ENCODE data around the gene CTU1. TPM values are rescaled to one million over a fixed set of nuclear protein-coding genes. Genes with fewer than 3 reads are reported as not detected.

Gene CTU1
- total and polyA plus RNA-seq, 7 donors = 0.60 to 9.0 (median 5.7) TPM

DNA sequence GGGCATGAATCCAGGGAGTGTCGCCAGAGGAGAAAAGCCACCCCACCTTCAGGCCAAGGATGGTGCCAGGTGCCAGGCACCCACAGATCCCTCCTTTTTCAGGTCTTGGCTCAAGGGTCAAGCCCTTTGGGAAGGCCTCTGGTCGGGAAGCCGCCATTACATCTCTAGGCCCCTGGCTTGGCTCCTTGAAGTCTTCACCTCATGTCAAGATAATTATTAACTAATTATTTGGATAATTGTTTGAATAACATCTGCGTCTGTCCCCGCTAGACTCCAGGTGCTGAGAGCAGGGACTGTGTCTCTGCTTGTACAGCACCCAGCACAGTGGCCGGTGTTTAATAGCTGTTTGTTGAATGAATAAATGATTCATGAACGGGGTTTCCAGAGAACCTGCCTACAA lies 44.5 kb downstream of the CTU1 start:
- H3K27me3 ChIP-seq = peaks cover 8 to 47% (median 20%) of the 10 kb centered on the region in 3 donors
- WGBS, 2 donors = 56 to 86% methylated on average over 7 of the region's 7 CpGs
- no peak for DNase-seq
- no peaks in the 10 kb centered on the region for H3K36me3 ChIP-seq
- TF ChIP-seq EP300 (IDR thresholded peaks at IDR 0.05) (no peak), POLR2A (IDR thresholded peaks at IDR 0.05) (no peak), POLR2AphosphoS5 (IDR thresholded peaks at IDR 0.05) (no peak)
- TF ChIP-seq, protein P1, sequence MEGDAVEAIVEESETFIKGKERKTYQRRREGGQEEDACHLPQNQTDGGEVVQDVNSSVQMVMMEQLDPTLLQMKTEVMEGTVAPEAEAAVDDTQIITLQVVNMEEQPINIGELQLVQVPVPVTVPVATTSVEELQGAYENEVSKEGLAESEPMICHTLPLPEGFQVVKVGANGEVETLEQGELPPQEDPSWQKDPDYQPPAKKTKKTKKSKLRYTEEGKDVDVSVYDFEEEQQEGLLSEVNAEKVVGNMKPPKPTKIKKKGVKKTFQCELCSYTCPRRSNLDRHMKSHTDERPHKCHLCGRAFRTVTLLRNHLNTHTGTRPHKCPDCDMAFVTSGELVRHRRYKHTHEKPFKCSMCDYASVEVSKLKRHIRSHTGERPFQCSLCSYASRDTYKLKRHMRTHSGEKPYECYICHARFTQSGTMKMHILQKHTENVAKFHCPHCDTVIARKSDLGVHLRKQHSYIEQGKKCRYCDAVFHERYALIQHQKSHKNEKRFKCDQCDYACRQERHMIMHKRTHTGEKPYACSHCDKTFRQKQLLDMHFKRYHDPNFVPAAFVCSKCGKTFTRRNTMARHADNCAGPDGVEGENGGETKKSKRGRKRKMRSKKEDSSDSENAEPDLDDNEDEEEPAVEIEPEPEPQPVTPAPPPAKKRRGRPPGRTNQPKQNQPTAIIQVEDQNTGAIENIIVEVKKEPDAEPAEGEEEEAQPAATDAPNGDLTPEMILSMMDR (IDR thresholded peaks at IDR 0.05) = no peak
- H3K9me3 ChIP-seq = no peaks in the 10 kb centered on the region
- intact Hi-C loops (cut with DNase I) = no loop called here
- no peak overlapping the region for H3K27ac ChIP-seq
- H3K4me3 ChIP-seq = no peak overlapping the region
- peaks cover 0 to 9% (median 3%) of the 10 kb centered on the region in 4 donors for H3K4me1 ChIP-seq

DNA sequence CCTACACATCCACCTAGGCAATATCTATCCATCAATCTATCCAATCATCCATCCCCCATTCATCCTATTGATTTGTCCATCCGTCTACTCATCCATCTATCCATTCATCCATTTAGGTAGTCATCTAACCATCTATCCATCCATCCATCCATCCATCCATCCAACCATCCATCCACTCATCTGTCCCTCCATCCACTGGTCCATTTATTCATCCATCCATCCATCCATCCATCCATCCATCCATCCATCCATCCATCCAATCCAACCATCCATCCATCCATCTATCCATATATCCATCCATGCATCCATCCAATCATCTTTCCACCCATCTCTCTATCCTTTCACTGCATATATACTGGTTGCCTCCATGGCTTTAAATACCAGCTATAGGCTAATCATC lies 47.2 kb downstream of the CTU1 start:
- peaks cover 0 to 9% (median 3%) of the 10 kb centered on the region in 4 donors for H3K4me1 ChIP-seq
- H3K27ac ChIP-seq = no peak overlapping the region
- no peaks in the 10 kb centered on the region for H3K9me3 ChIP-seq
- no peak overlapping the region for H3K4me3 ChIP-seq
- no peaks in the 10 kb centered on the region for H3K36me3 ChIP-seq
- TF ChIP-seq POLR2A (IDR thresholded peaks at IDR 0.05) = no peak
- TF ChIP-seq POLR2AphosphoS5 (IDR thresholded peaks at IDR 0.05) = no peak
- TF ChIP-seq, protein P1 (IDR thresholded peaks at IDR 0.05) = no peak
- no peak for TF ChIP-seq EP300 (IDR thresholded peaks at IDR 0.05)
- WGBS, 2 donors = 0 to 2% methylated on average over 1 of the region's 1 CpG
- peaks cover 8 to 40% (median 16%) of the 10 kb centered on the region in 3 donors for H3K27me3 ChIP-seq
- intact Hi-C loops (cut with DNase I) = no loop called here
- no peak for DNase-seq

DNA sequence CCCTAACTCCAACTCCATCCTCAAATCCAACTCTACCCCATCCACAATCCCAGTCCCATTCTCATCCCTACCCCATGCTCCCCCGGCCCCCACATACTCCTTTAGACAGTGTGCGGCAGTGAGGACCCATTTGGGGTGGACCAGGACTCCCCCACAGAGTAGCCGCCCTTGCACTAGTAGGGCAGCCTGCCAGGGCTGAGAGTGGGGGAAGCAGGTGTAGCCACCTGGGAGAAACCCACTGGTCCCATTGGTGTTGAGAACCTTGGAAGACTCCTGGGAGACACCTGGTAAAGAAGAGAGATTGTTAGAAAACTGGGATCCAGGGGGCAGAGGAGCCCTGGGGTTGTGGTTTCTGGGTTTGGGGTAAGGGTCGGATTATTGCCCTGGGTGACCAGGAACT lies 47.9 kb downstream of the CTU1 start:
- intact Hi-C loops (cut with DNase I) = no loop called here
- no peak for DNase-seq
- Histone ChIP-seq H3K36me3 (no peaks in the 10 kb centered on the region), H3K27ac (no peak overlapping the region), H3K4me3 (no peak overlapping the region), H3K9me3 (no peaks in the 10 kb centered on the region), H3K27me3 (peaks cover 8 to 34% (median 10%) of the 10 kb centered on the region in 3 donors), H3K4me1 (peaks cover 0 to 9% (median 3%) of the 10 kb centered on the region in 4 donors)
- no peak for TF ChIP-seq EP300 (IDR thresholded peaks at IDR 0.05)
- no peak for TF ChIP-seq POLR2A (IDR thresholded peaks at IDR 0.05)
- TF ChIP-seq, protein P1 (IDR thresholded peaks at IDR 0.05) = no peak
- TF ChIP-seq POLR2AphosphoS5 (IDR thresholded peaks at IDR 0.05) = no peak
- WGBS, 2 donors = 58 to 68% methylated on average over 4 of the region's 4 CpGs

DNA sequence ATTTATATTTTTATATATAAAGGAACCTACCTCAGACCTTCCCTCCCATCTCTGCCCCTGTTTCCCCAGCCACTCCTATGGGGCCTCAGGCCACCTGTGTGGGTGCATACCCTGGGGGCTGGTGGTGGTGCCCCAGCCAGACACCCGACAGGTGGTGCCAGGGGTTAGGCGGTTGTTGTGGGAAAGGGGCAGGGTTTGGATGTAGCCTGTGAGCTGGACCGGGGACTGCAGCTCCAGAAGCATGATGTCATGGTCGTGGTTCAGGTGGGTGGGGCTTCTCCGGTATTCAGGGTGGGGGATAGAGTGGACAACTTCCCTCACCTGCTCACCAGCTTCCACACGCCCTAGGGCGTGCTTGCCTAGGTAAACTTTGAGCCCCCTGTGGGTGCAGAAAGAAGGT lies 48.5 kb downstream of the CTU1 start:
- H3K4me3 ChIP-seq = no peak overlapping the region
- TF ChIP-seq POLR2A (IDR thresholded peaks at IDR 0.05) (no peak), EP300 (IDR thresholded peaks at IDR 0.05) (no peak)
- no peaks in the 10 kb centered on the region for H3K36me3 ChIP-seq
- H3K9me3 ChIP-seq = no peaks in the 10 kb centered on the region
- no peak overlapping the region for H3K27ac ChIP-seq
- H3K4me1 ChIP-seq = peaks cover 0 to 3% (median under 1%) of the 10 kb centered on the region in 4 donors
- DNase-seq = no peak
- 42 to 77% methylated on average over 7 of the region's 7 CpGs for WGBS, 2 donors
- peaks cover 3 to 27% (median 5%) of the 10 kb centered on the region in 3 donors for H3K27me3 ChIP-seq
- intact Hi-C loops (cut with DNase I) = no loop called here

DNA sequence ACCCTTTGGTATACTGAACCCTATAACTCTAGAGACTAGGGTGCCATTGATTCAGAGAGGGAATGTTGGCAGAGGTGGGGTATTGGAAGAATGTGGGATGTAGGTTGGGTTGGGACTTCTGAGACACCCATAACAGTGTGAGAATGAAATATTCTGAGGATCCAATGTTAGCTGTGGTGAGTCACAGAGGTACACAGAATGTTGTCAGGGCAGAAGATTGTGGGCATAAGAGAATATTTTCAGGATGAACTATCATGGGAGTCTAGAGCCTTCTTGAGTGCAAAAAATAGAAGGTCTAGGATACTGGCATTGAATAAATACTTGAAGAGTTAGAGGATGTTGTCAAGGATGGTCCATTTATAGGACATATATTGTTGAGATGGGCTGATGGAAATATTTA lies 52.3 kb downstream of the CTU1 start:
- H3K9me3 ChIP-seq = no peaks in the 10 kb centered on the region
- no peak for DNase-seq
- no peak for TF ChIP-seq POLR2AphosphoS5 (IDR thresholded peaks at IDR 0.05)
- TF ChIP-seq, protein P1 (IDR thresholded peaks at IDR 0.05) = no peak
- no peak for TF ChIP-seq POLR2A (IDR thresholded peaks at IDR 0.05)
- no peak for TF ChIP-seq EP300 (IDR thresholded peaks at IDR 0.05)
- intact Hi-C loops (cut with DNase I) = no loop called here
- H3K27me3 ChIP-seq = peaks cover 0 to 27% (median 6%) of the 10 kb centered on the region in 3 donors
- no peaks in the 10 kb centered on the region for H3K36me3 ChIP-seq
- no peak overlapping the region for H3K27ac ChIP-seq
- H3K4me3 ChIP-seq = no peak overlapping the region
- H3K4me1 ChIP-seq = no peaks in the 10 kb centered on the region

Other genes starting within 250 kb of the CTU1 start
- gene KLK2, start 235.0 kb downstream of the CTU1 start, total RNA-seq = not detected
- under 1 TPM in 1 of 3 donors, not detected in 2; 0.28 TPM for gene KLK2, start 235.0 kb downstream of the CTU1 start, polyA plus RNA-seq
- gene KLK4, start 197.0 kb downstream of the CTU1 start, total RNA-seq = not detected
- 1 to 10 TPM in 2 of 3 donors, under 1 TPM in 1; 0.39 to 2.8 (median 1.2) TPM for gene KLK4, start 197.0 kb downstream of the CTU1 start, polyA plus RNA-seq
- not detected for gene KLK5, start 155.4 kb downstream of the CTU1 start, total RNA-seq
- not detected for gene KLK5, start 155.4 kb downstream of the CTU1 start, polyA plus RNA-seq
- gene KLK6, start 138.8 kb downstream of the CTU1 start, total RNA-seq = not detected
- not detected for gene KLK6, start 138.8 kb downstream of the CTU1 start, polyA plus RNA-seq
- gene KLK7, start 124.5 kb downstream of the CTU1 start, total RNA-seq = not detected
- gene KLK7, start 124.5 kb downstream of the CTU1 start, polyA plus RNA-seq = not detected
- not detected for gene KLK8, start 106.8 kb downstream of the CTU1 start, total RNA-seq
- gene KLK8, start 106.8 kb downstream of the CTU1 start, polyA plus RNA-seq = not detected
- 1 to 10 TPM in 1 of 4 donors, under 1 TPM in 1, not detected in 2; 0.82 to 2.5 TPM for gene KLK10, start 88.7 kb downstream of the CTU1 start, total RNA-seq
- gene KLK10, start 88.7 kb downstream of the CTU1 start, polyA plus RNA-seq = under 1 TPM; 0.60 to 0.69 (median 0.67) TPM
- under 1 TPM in 1 of 4 donors, not detected in 3; 0.71 TPM for gene KLK11, start 81.8 kb downstream of the CTU1 start, total RNA-seq
- under 1 TPM in 1 of 3 donors, not detected in 2; 0.76 TPM for gene KLK11, start 81.8 kb downstream of the CTU1 start, polyA plus RNA-seq
- not detected for gene KLK12, start 73.4 kb downstream of the CTU1 start, total RNA-seq
- 1 to 10 TPM in 1 of 3 donors, not detected in 2; 2.6 TPM for gene KLK12, start 73.4 kb downstream of the CTU1 start, polyA plus RNA-seq
- not detected for gene KLK13, start 43.3 kb downstream of the CTU1 start, total RNA-seq
- gene KLK13, start 43.3 kb downstream of the CTU1 start, polyA plus RNA-seq = under 1 TPM in 2 of 3 donors, not detected in 1; 0.58 to 0.60 TPM
- gene KLK14, start 25.5 kb downstream of the CTU1 start, total RNA-seq = not detected
- gene KLK14, start 25.5 kb downstream of the CTU1 start, polyA plus RNA-seq = under 1 TPM in 1 of 3 donors, not detected in 2; 0.51 TPM
- 1 to 10 TPM; 2.5 to 9.5 (median 7.0) TPM for gene SIGLEC9, start 16.5 kb upstream of the CTU1 start, total RNA-seq
- 1 to 10 TPM; 2.4 to 8.8 (median 2.9) TPM for gene SIGLEC9, start 16.5 kb upstream of the CTU1 start, polyA plus RNA-seq
- 1 to 10 TPM; 1.1 to 3.0 (median 1.9) TPM for gene SIGLEC7, start 33.9 kb upstream of the CTU1 start, total RNA-seq
- 1 to 10 TPM; 1.8 to 8.3 (median 3.1) TPM for gene SIGLEC7, start 33.9 kb upstream of the CTU1 start, polyA plus RNA-seq
- 1 to 10 TPM; 2.5 to 7.1 (median 4.8) TPM for gene CD33, start 116.7 kb upstream of the CTU1 start, total RNA-seq
- gene CD33, start 116.7 kb upstream of the CTU1 start, polyA plus RNA-seq = 1 to 10 TPM; 3.6 to 8.1 (median 4.2) TPM
- not detected for gene SIGLECL1, start 142.7 kb upstream of the CTU1 start, total RNA-seq
- gene SIGLECL1, start 142.7 kb upstream of the CTU1 start, polyA plus RNA-seq = not detected
- gene IGLON5, start 203.2 kb upstream of the CTU1 start, total RNA-seq = 1 to 10 TPM in 1 of 4 donors, not detected in 3; 1.4 TPM
- gene IGLON5, start 203.2 kb upstream of the CTU1 start, polyA plus RNA-seq = under 1 TPM in 1 of 3 donors, not detected in 2; 0.26 TPM
- 1 to 10 TPM in 1 of 4 donors, under 1 TPM in 3; 0.55 to 2.1 (median 0.70) TPM for gene VSIG10L, start 233.7 kb upstream of the CTU1 start, total RNA-seq
- 1 to 10 TPM; 1.2 to 1.9 (median 1.4) TPM for gene VSIG10L, start 233.7 kb upstream of the CTU1 start, polyA plus RNA-seq

All from sigmoid colon (tissue), 7 donors.